IMR-90 (cell line): Measurements from ENCODE around the gene DNASE1L1.

Experiments used
- BHLHE40 ChIP-seq: fragments of 150-350 bp; IDR thresholded peaks from 2 replicates; pipeline ENCODE4 v1.6.1; 2016; ENCODE audit warnings: mild to moderate bottlenecking, low read depth, low read length
- CEBPB ChIP-seq: IDR thresholded peaks from 2 replicates; pipeline ENCODE4 v1.6.1; 2012; ENCODE audit warnings: low read depth, low read length, improper control_type of control experiment
- CTCF ChIP-seq: conservative IDR thresholded peaks from 2 replicates; pipeline ENCODE4 v1.5.1; 2012; ENCODE audit warnings: mild to moderate bottlenecking, low read depth, low read length, improper control_type of control experiment
- POLR2A ChIP-seq: IDR thresholded peaks from 2 replicates; pipeline ENCODE4 v1.6.1; 2012; ENCODE audit warnings: mild to moderate bottlenecking, low read depth, low read length
- RAD21 ChIP-seq: IDR thresholded peaks from 2 replicates; pipeline ENCODE4 v1.6.1; 2012; ENCODE audit warnings: low read length, improper control_type of control experiment
- RCOR1 ChIP-seq: IDR thresholded peaks from 2 replicates; pipeline ENCODE4 v1.6.1; 2012; ENCODE audit warnings: mild to moderate bottlenecking, low read length, improper control_type of control experiment; ENCODE audit not compliant: insufficient replicate concordance
- RFX5 ChIP-seq: IDR thresholded peaks from 2 replicates; pipeline ENCODE4 v1.8.0; 2012; ENCODE audit warnings: low read depth, mild to moderate bottlenecking, low read length, moderate library complexity

DNA sequence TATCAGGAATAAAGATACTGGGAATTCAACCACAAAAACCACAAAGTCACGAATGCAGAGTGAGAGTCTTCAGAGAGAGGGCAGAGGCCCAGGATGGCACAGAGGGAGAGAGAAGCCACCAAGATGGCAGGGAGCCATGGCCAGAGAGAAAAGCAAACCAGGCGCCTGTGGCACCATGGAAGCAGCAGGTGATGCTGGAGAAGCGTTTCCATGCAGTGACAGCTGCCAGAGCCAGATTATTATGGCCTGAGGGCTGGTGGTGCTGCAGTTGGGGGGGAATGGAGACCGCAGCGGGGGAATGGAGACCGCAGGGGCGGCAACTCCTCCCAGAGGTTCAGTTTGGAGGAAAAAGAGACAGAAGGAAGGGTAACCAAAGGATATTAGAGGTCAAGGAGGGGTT is 8.1 kb upstream of the DNASE1L1 start:
- TF ChIP-seq CTCF, result no peak
- TF ChIP-seq CEBPB, result no peak
- no peak for TF ChIP-seq RAD21
- no peak for TF ChIP-seq RCOR1
- TF ChIP-seq RFX5, result no peak
- TF ChIP-seq BHLHE40, result no peak
- no peak for TF ChIP-seq POLR2A
